Measurements from ENCODE around the gene NRAS. TPM values are rescaled to one million over a fixed set of nuclear protein-coding genes. Genes with fewer than 3 reads are reported as not detected.

The NRAS gene
- total RNA-seq, 4 donors from 2014 or later = 13.3 to 26.0 (median 20.5) TPM

DNA sequence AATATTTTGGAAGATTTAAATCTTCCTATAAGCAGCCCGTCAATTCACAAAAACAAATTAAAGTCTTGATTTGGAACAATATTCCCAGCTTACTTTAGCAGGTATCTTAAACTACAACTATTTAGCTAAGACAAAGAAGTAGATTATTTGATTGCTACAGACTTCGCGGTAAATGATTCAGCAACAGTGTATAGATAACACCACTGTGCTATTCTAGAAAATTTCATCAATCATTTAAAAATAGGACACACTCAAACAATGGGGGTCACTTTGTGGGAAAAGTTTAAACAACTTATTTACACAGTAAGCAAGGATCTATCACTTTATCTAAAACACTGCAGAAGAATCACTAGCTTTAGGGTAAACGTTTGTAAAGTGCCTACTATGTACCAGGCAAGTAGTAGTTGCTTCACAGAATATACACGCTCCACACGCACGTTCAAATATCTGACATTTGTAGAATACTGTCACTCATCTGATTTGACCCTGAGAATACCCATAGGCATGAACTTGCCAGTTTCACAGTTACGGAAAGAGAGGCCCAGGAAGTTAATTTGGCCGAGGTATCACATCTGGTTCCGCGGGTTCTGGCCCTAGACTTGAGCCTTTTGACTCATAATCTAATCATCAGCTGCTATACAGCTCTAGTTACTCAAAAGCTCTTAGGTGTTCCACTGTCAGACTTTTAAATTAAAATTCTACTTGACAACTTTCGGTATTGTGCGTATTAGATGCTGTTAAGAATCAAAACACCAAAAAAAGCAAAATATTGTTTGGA is 47.6 kb downstream of the NRAS start:
- peak overlapping the region in 3 of 4 donors; percentile 80 to 82 (median 80) for H3K27ac ChIP-seq
- no peaks in the 10 kb centered on the region for H3K9me3 ChIP-seq
- peak overlapping the region; percentile 81 to 83 for H3K4me3 ChIP-seq
- ATAC-seq = no peak
- TF ChIP-seq POLR2A (IDR thresholded peaks at IDR 0.05) (no peak), EP300 (IDR thresholded peaks at IDR 0.05) (no peak), POLR2AphosphoS5 (IDR thresholded peaks at IDR 0.05) (no peak)
- TF ChIP-seq, protein P1, sequence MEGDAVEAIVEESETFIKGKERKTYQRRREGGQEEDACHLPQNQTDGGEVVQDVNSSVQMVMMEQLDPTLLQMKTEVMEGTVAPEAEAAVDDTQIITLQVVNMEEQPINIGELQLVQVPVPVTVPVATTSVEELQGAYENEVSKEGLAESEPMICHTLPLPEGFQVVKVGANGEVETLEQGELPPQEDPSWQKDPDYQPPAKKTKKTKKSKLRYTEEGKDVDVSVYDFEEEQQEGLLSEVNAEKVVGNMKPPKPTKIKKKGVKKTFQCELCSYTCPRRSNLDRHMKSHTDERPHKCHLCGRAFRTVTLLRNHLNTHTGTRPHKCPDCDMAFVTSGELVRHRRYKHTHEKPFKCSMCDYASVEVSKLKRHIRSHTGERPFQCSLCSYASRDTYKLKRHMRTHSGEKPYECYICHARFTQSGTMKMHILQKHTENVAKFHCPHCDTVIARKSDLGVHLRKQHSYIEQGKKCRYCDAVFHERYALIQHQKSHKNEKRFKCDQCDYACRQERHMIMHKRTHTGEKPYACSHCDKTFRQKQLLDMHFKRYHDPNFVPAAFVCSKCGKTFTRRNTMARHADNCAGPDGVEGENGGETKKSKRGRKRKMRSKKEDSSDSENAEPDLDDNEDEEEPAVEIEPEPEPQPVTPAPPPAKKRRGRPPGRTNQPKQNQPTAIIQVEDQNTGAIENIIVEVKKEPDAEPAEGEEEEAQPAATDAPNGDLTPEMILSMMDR (IDR thresholded peaks at IDR 0.05) = no peak
- peaks cover 2 to 18% (median 6%) of the 10 kb centered on the region in 3 donors for H3K4me1 ChIP-seq
- no peaks in the 10 kb centered on the region for H3K27me3 ChIP-seq
- WGBS, 2 donors (ENCODE audit: low coverage in 1 of 2) = 39 to 41% methylated on average over 12 to 13 of the region's 13 CpGs
- no peaks in the 10 kb centered on the region for H3K36me3 ChIP-seq

DNA sequence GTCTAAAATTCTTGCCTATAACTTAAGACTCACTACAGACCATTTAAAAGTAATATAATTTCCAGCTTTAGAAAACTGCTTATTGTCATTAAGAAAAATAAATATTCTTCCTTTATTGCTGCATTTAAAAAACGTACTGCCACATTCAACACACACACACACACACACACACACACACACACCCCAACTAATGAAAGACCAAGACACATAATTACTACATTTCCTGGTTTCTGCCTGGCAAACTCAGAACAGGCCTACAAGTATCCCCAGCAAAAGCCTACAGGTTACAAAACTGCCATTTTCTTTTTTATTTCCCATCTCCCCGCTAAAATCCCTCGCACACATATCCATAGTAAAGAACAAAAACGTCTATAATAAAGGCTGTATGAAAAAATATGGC is 48.2 kb downstream of the NRAS start:
- no peaks in the 10 kb centered on the region for H3K27me3 ChIP-seq
- no peak overlapping the region for H3K4me3 ChIP-seq
- no peaks in the 10 kb centered on the region for H3K9me3 ChIP-seq
- 79 to 90% methylated on average over 4 of the region's 4 CpGs for WGBS, 2 donors (ENCODE audit: low coverage in 1 of 2)
- no peak for ATAC-seq
- no peaks in the 10 kb centered on the region for H3K36me3 ChIP-seq
- TF ChIP-seq, protein P1 (IDR thresholded peaks at IDR 0.05) = no peak
- TF ChIP-seq POLR2A (IDR thresholded peaks at IDR 0.05) = no peak
- TF ChIP-seq EP300 (IDR thresholded peaks at IDR 0.05) = no peak
- TF ChIP-seq POLR2AphosphoS5 (IDR thresholded peaks at IDR 0.05) = no peak
- no peak overlapping the region for H3K27ac ChIP-seq
- H3K4me1 ChIP-seq = peaks cover 2 to 18% (median 6%) of the 10 kb centered on the region in 3 donors

DNA sequence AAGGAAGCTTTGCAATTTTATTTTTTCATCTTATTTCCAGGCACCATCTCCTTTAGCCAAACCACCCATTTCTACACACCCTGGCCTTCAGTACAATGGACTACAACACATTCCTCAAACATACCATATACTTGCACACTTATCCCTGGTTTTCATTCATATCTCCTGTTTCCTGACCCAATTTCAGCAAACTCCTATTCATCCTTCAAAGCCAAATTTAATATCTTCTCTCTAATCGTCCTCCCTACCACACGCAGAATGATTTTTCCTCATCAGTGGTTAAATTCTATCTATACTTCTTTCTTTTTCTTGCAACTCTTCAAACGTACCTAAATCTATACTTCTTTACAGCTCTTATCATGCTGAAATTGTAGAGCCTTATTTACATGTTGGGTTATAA is 49.6 kb downstream of the NRAS start:
- 80 to 88% methylated on average over 3 of the region's 3 CpGs for WGBS, 2 donors (ENCODE audit: low coverage in 1 of 2)
- Histone ChIP-seq H3K4me3 (no peak overlapping the region), H3K36me3 (no peaks in the 10 kb centered on the region), H3K9me3 (no peaks in the 10 kb centered on the region), H3K4me1 (peaks cover 2 to 18% (median 6%) of the 10 kb centered on the region in 3 donors), H3K27ac (no peak overlapping the region), H3K27me3 (no peaks in the 10 kb centered on the region)
- ATAC-seq = no peak
- no peak for TF ChIP-seq POLR2A (IDR thresholded peaks at IDR 0.05)
- no peak for TF ChIP-seq POLR2AphosphoS5 (IDR thresholded peaks at IDR 0.05)
- no peak for TF ChIP-seq EP300 (IDR thresholded peaks at IDR 0.05)
- TF ChIP-seq, protein P1 (IDR thresholded peaks at IDR 0.05) = no peak

DNA sequence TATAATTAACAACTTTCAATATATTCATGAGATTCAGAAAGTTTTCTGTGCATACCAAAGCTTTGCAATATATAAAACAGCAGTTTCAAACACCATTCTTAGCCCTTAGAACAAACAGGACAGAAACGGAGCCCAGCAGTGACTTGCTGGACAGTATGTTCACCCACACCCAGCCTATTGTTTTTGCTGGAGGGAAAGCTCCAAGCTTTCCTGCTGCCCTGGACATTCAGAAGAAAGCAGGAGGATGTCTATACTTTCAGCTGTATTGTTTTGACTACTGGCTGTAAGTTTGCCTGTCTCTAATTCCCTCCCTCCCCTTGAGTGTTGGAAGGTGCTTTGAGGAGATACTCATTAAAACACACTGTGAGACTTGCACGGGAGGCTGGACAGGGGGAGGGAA is 56.3 kb downstream of the NRAS start:
- ATAC-seq = no peak
- H3K36me3 ChIP-seq = no peaks in the 10 kb centered on the region
- no peaks in the 10 kb centered on the region for H3K9me3 ChIP-seq
- no peaks in the 10 kb centered on the region for H3K4me1 ChIP-seq
- H3K27me3 ChIP-seq = no peaks in the 10 kb centered on the region
- no peak overlapping the region for H3K27ac ChIP-seq
- TF ChIP-seq POLR2A (IDR thresholded peaks at IDR 0.05) = no peak
- TF ChIP-seq POLR2AphosphoS5 (IDR thresholded peaks at IDR 0.05) = no peak
- TF ChIP-seq EP300 (IDR thresholded peaks at IDR 0.05) = no peak
- TF ChIP-seq, protein P1 (IDR thresholded peaks at IDR 0.05) = no peak
- WGBS, 2 donors (ENCODE audit: low coverage in 1 of 2) = 36 to 38% methylated on average over 2 of the region's 2 CpGs
- H3K4me3 ChIP-seq = no peak overlapping the region

Small RNAs within 50 kb of the gene (small RNA-seq; reads per million reads assigned to genes)
- gene RN7SL432P (0 reads per million in 4 donors), gene RNY1P13 (0 to 0.13 (median 0) reads per million in 4 donors)

Other genes with a start within 250 kb of the NRAS start
- 10 to 100 TPM; 26.7 to 49.0 (median 34.5) TPM for gene TRIM33, start 205.6 kb downstream of the NRAS start, total RNA-seq
- gene BCAS2, start 135.2 kb downstream of the NRAS start, total RNA-seq = 10 to 100 TPM; 32.5 to 41.8 (median 36.6) TPM
- gene DENND2C, start 46.7 kb downstream of the NRAS start, total RNA-seq = 1 to 10 TPM; 2.8 to 5.3 (median 2.9) TPM
- gene AMPD1, start 21.2 kb downstream of the NRAS start, total RNA-seq = not detected
- gene CSDE1, start 41.2 kb upstream of the NRAS start, total RNA-seq = 1,000 to 10,000 TPM in 3 of 4 donors, 100 to 1,000 TPM in 1; 800 to 1,932 (median 1,384) TPM
- gene SIKE1, start 63.9 kb upstream of the NRAS start, total RNA-seq = 10 to 100 TPM; 29.7 to 57.4 (median 34.0) TPM
- not detected for gene SYCP1, start 138.1 kb upstream of the NRAS start, total RNA-seq

Measured in gastroesophageal sphincter (tissue), 4 donors.